ENCODE measurements around the gene FKBP2. TPM values are rescaled to one million over a fixed set of nuclear protein-coding genes. Genes with fewer than 3 reads are reported as not detected.

Gene FKBP2
- total and polyA plus RNA-seq, 4 experiments from 2014 or later: 41.4 to 107 (median 76.3) TPM

GRCh38 chr11:64281957-64282770, 41.3 kb downstream of the FKBP2 start:
- CTCF ChIA-PET (ENCODE audit: partially characterized antibody): interaction anchor here (2.8 to 7.3 kb wide), 4 partner anchors 10 to 77 kb away, joined by 19 to 47 read pairs (median 28); partner anchors contain the start of genes CATSPERZ and FERMT3

GRCh38 chr11:64283092-64283491, 42.2 kb downstream of the FKBP2 start:
- peaks cover 24% of the 10 kb centered on the region for H3K4me1 ChIP-seq (ENCODE audit: insufficient read depth, low read length)
- no peaks in the 10 kb centered on the region for H3K27me3 ChIP-seq (ENCODE audit: insufficient read depth, low read length)
- no peaks in the 10 kb centered on the region for H3K9me3 Mint-ChIP-seq
- intact Hi-C loops (cut with micrococcal nuclease): no loop called here
- H3K9me3 ChIP-seq (ENCODE audit: control insufficient read depth in 1 of 2, low read length in 2 of 2): no peaks in the 10 kb centered on the region
- H3K27ac Mint-ChIP-seq: peak overlapping the region in 6 of 7 donors; percentile 80 to 99 (median 97)
- H3K36me3 ChIP-seq (ENCODE audit: insufficient read depth, low read length): peaks cover 4% of the 10 kb centered on the region
- ChIA-PET POLR2A (ENCODE audit: partially characterized antibody) (interaction anchor here (0.7 to 8.6 kb wide), 10 partner anchors 13 to 135 kb away, joined by 3 to 233 read pairs (median 16); partner anchors contain the start of genes CATSPERZ, ESRRA, FERMT3 and FKBP2), CTCF (ENCODE audit: partially characterized antibody) (interaction anchor here (0.7 to 7.3 kb wide), 5 partner anchors 11 to 78 kb away, joined by 3 to 47 read pairs (median 21); partner anchors contain the start of genes CATSPERZ and FERMT3)
- DNase-seq: no peak
- H3K36me3 Mint-ChIP-seq: peaks cover 0 to 19% of the 10 kb centered on the region in 2 donors
- H3K27ac ChIP-seq (ENCODE audit: low read depth, low read length): peak overlapping the region; percentile 100
- H3K4me3 Mint-ChIP-seq: peak overlapping the region in 7 of 8 donors; percentile 4 to 92 (median 78)
- H3K4me3 ChIP-seq (ENCODE audit: low read length in 2 of 2): no peak overlapping the region
- peaks cover 12 to 44% (median 24%) of the 10 kb centered on the region in 4 donors for H3K4me1 Mint-ChIP-seq
- H3K27me3 Mint-ChIP-seq: no peaks in the 10 kb centered on the region

More at GRCh38 chr11:64281957-64282770, 41.3 kb downstream of the FKBP2 start:
- Histone ChIP-seq H3K27me3 (ENCODE audit: insufficient read depth, low read length) (no peaks in the 10 kb centered on the region), H3K4me1 (ENCODE audit: insufficient read depth, low read length) (peaks cover 24% of the 10 kb centered on the region), H3K4me3 (ENCODE audit: low read length in 2 of 2) (no peak overlapping the region), H3K36me3 (ENCODE audit: insufficient read depth, low read length) (peaks cover 7% of the 10 kb centered on the region), H3K9me3 (ENCODE audit: control insufficient read depth in 1 of 2, low read length in 2 of 2) (no peaks in the 10 kb centered on the region), H3K27ac (ENCODE audit: low read depth, low read length) (no peak overlapping the region)
- no peak for DNase-seq
- peak overlapping the region in 2 of 8 donors; percentile 35 to 36 for H3K4me3 Mint-ChIP-seq
- peaks cover 0 to 19% of the 10 kb centered on the region in 2 donors for H3K36me3 Mint-ChIP-seq
- H3K27me3 Mint-ChIP-seq: no peaks in the 10 kb centered on the region
- peaks cover 12 to 44% (median 23%) of the 10 kb centered on the region in 4 donors for H3K4me1 Mint-ChIP-seq
- intact Hi-C loops (cut with micrococcal nuclease): no loop called here
- H3K9me3 Mint-ChIP-seq: no peaks in the 10 kb centered on the region
- POLR2A ChIA-PET (ENCODE audit: partially characterized antibody): interaction anchor here (1.2 to 8.6 kb wide), 6 partner anchors 12 to 97 kb away, joined by 4 to 233 read pairs (median 53); partner anchors contain the start of genes CATSPERZ, ESRRA, FERMT3 and FKBP2
- peak overlapping the region in 4 of 7 donors; percentile 42 to 80 (median 62) for H3K27ac Mint-ChIP-seq

- Mint-ChIP-seq H3K9me3 (no peaks in the 10 kb centered on the region), H3K4me3 (peak within 1 kb of the TSS; percentile 90 to 93 (median 92)), H3K36me3 (peaks cover 0 to 13% of the 10 kb centered on the region in 2 donors), H3K27me3 (no peaks in the 10 kb centered on the region), H3K4me1 (peaks cover 12 to 48% (median 23%) of the 10 kb centered on the region in 4 donors), H3K27ac (peak within 1 kb of the TSS; percentile 96 to 99 (median 98))
- peak within 1 kb of the TSS; percentile 100 for H3K27ac ChIP-seq (ENCODE audit: low read depth, low read length)
- ChIA-PET CTCF (ENCODE audit: partially characterized antibody) (interaction anchor here (1.5 to 7.3 kb wide), 5 partner anchors 12 to 79 kb away, joined by 7 to 47 read pairs (median 21); partner anchors contain the start of genes CATSPERZ and FERMT3), POLR2A (ENCODE audit: partially characterized antibody) (interaction anchor here (0.7 to 8.6 kb wide), 22 partner anchors 8 to 1443 kb away, joined by 3 to 233 read pairs (median 6); partner anchors contain the start of genes CATSPERZ, ESRRA, FERMT3 and FKBP2)
- peaks cover 24% of the 10 kb centered on the region for H3K4me1 ChIP-seq (ENCODE audit: insufficient read depth, low read length)
- H3K4me3 ChIP-seq (ENCODE audit: low read length in 2 of 2): peak within 1 kb of the TSS; percentile 93 to 96
- H3K9me3 ChIP-seq (ENCODE audit: control insufficient read depth in 1 of 2, low read length in 2 of 2): no peaks in the 10 kb centered on the region
- H3K27me3 ChIP-seq (ENCODE audit: insufficient read depth, low read length): no peaks in the 10 kb centered on the region
- DNase-seq: peak; percentile 89 to 94 (median 90)
- H3K36me3 ChIP-seq (ENCODE audit: insufficient read depth, low read length): no peaks in the 10 kb centered on the region
- intact Hi-C loops (cut with micrococcal nuclease): no loop called here
Observed at GRCh38 chr11:64284048-64284961, 43.4 kb downstream of the FKBP2 start, which contains the start of gene BAD. TSS of gene BAD (minus strand) at chr11:64284665. CDS start at chr11:64284368, 297 bp downstream.

DNA sequence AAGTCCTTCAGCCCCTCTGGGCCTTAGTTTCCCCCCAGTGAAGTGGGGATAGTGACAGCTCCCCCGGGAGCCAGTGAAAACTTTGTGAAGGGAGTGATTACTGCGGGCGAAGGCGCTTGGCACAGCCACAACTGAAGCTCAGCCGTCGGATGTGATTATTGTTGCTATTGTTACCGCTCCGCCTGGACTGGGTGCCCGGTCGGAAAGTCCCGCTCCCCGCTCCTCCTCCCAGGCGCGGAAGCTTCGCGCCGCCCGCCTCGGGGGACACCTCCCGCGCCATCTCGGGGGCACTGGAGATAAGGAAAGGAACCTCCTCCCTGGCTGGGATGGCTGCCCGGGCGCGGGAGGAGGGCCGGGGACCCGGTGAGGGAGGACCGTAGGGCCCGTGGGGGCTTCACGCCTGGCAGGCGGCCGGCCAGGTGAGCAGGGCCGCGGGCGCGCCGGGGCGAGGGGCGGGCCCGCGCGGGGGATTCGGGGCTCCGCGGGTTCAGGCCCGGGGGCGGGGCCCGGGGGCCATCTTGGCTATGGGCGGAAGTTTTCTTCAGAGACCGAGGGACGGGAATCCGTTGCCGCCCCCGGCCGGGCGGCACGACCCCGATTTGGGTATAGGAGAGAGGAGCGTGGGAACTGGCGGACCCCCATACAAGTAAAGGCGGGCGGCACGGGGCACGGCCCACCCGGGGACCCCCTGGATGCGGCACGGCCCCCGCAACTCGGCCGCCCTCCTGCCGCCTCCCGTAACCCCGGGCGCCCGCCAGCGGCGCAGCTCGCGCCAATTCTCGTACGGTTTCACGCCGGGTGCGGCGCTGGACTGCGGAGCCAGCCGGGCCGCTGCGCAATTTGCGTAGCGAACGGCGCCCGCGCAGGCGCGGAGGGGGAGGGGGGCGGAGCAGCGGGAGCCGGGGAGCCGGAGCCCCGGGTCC, 44.3 kb downstream of the FKBP2 start, which contains the start of gene GPR137:
GPR137 (plus strand) TSS at position 887 of the 923 bp plus-strand sequence. CDS start 677 bp downstream, outside the sequence.
- H3K4me3 ChIP-seq (ENCODE audit: low read length in 2 of 2): peak within 1 kb of the TSS; percentile 93 to 96
- peaks cover 11 to 48% (median 23%) of the 10 kb centered on the region in 4 donors for H3K4me1 Mint-ChIP-seq
- peak within 1 kb of the TSS; percentile 96 to 99 (median 98) for H3K27ac Mint-ChIP-seq
- H3K27me3 ChIP-seq (ENCODE audit: insufficient read depth, low read length): no peaks in the 10 kb centered on the region
- H3K36me3 ChIP-seq (ENCODE audit: insufficient read depth, low read length): no peaks in the 10 kb centered on the region
- peak within 1 kb of the TSS; percentile 100 for H3K27ac ChIP-seq (ENCODE audit: low read depth, low read length)
- peak; percentile 94 to 98 (median 96) for DNase-seq
- intact Hi-C loops (cut with micrococcal nuclease): loop anchor here (1.0 kb wide), 6 partner anchors 15 to 100 kb away; partner anchors contain the start of genes FKBP2, PPP1R14B and TRMT112
- H3K4me1 ChIP-seq (ENCODE audit: insufficient read depth, low read length): peaks cover 24% of the 10 kb centered on the region
- H3K4me3 Mint-ChIP-seq: peak within 1 kb of the TSS; percentile 90 to 93 (median 92)
- H3K9me3 ChIP-seq (ENCODE audit: control insufficient read depth in 1 of 2, low read length in 2 of 2): no peaks in the 10 kb centered on the region
- peaks cover 0 to under 1% of the 10 kb centered on the region in 2 donors for H3K27me3 Mint-ChIP-seq
- POLR2A ChIA-PET (ENCODE audit: partially characterized antibody): interaction anchor here (0.7 to 8.6 kb wide), 22 partner anchors 9 to 1444 kb away, joined by 3 to 233 read pairs (median 6); partner anchors contain the start of genes CATSPERZ, ESRRA, FERMT3 and FKBP2
- CTCF ChIA-PET (ENCODE audit: partially characterized antibody): interaction anchor here (1.5 to 7.3 kb wide), 5 partner anchors 13 to 80 kb away, joined by 7 to 47 read pairs (median 21); partner anchors contain the start of genes CATSPERZ and FERMT3
- H3K9me3 Mint-ChIP-seq: no peaks in the 10 kb centered on the region
- peaks cover 0 to 11% of the 10 kb centered on the region in 2 donors for H3K36me3 Mint-ChIP-seq

GRCh38 chr11:64285885-64286800, 45.2 kb downstream of the FKBP2 start:
- no peaks in the 10 kb centered on the region for H3K36me3 ChIP-seq (ENCODE audit: insufficient read depth, low read length)
- no peaks in the 10 kb centered on the region for H3K9me3 ChIP-seq (ENCODE audit: control insufficient read depth in 1 of 2, low read length in 2 of 2)
- peak overlapping the region in 1 of 2 donors; percentile 96 for H3K4me3 ChIP-seq (ENCODE audit: low read length in 2 of 2)
- peak overlapping the region; percentile 100 for H3K27ac ChIP-seq (ENCODE audit: low read depth, low read length)
- ChIA-PET POLR2A (ENCODE audit: partially characterized antibody) (interaction anchor here (1.2 to 8.6 kb wide), 9 partner anchors 16 to 100 kb away, joined by 3 to 233 read pairs (median 23); partner anchors contain the start of genes CATSPERZ, ESRRA, FERMT3 and FKBP2), CTCF (ENCODE audit: partially characterized antibody) (interaction anchor here (1.7 to 7.3 kb wide), 4 partner anchors 14 to 81 kb away, joined by 7 to 47 read pairs (median 28); partner anchors contain the start of genes CATSPERZ and FERMT3)
- intact Hi-C loops (cut with micrococcal nuclease): loop anchor here (1.0 kb wide), 6 partner anchors 16 to 101 kb away; partner anchors contain the start of genes FKBP2, PPP1R14B and TRMT112
- no peaks in the 10 kb centered on the region for H3K9me3 Mint-ChIP-seq
- H3K27me3 Mint-ChIP-seq: peaks cover 5 to 7% of the 10 kb centered on the region in 2 donors
- H3K36me3 Mint-ChIP-seq: peaks cover 0 to 11% of the 10 kb centered on the region in 2 donors
- peaks cover 24% of the 10 kb centered on the region for H3K4me1 ChIP-seq (ENCODE audit: insufficient read depth, low read length)
- no peak for DNase-seq
- H3K27me3 ChIP-seq (ENCODE audit: insufficient read depth, low read length): peaks cover 6% of the 10 kb centered on the region
- H3K4me3 Mint-ChIP-seq: peak overlapping the region; percentile 71 to 82 (median 80)
- H3K27ac Mint-ChIP-seq: peak overlapping the region; percentile 77 to 99 (median 90)
- H3K4me1 Mint-ChIP-seq: peaks cover 15 to 54% (median 27%) of the 10 kb centered on the region in 4 donors

Data from CD4-positive, alpha-beta memory T cell (primary cell).